ENCODE data around the gene GBP7. TPM values are rescaled to one million over a fixed set of nuclear protein-coding genes. Genes with fewer than 3 reads are reported as not detected.
"Not testable (repeated sequence)": the region's sequence is repeated elsewhere in the genome, so short reads cannot be mapped to it uniquely, and the experiment has no call there.

The GBP7 gene
- polyA plus RNA-seq, 1 donor from 2014 or later: not detected

GRCh38 chr1:89126602-89127565 lies 48.9 kb downstream of the GBP7 start:
- not testable (repeated sequence) for H2AFZ ChIP-seq (ENCODE audit: low read depth, low read length); H3K27ac ChIP-seq (ENCODE audit: low read length); H3K4me3 ChIP-seq (ENCODE audit: low read length); H3K9me3 ChIP-seq (ENCODE audit: low read length); H4K20me1 ChIP-seq (ENCODE audit: insufficient read depth); H3K27me3 ChIP-seq (ENCODE audit: insufficient read depth, low read depth, low read length); H3K9me2 ChIP-seq (ENCODE audit: insufficient read depth, low read length); H3K79me2 ChIP-seq (replicated peaks; ENCODE audit: insufficient read depth, low read length); H3K36me3 ChIP-seq (ENCODE audit: insufficient read depth, low read length); H3F3A ChIP-seq (ENCODE audit: insufficient read depth, low read length, poor library complexity, severe bottlenecking); H3K4me2 ChIP-seq (ENCODE audit: low read length); H3K9ac ChIP-seq (ENCODE audit: low read length)

- Histone ChIP-seq H3K36me3 (ENCODE audit: insufficient read depth, low read length) (no peaks in the 10 kb centered on the region), H3K9me2 (ENCODE audit: insufficient read depth, low read length) (no peaks in the 10 kb centered on the region), H3F3A (ENCODE audit: insufficient read depth, low read length, poor library complexity, severe bottlenecking) (no peaks in the 10 kb centered on the region), H3K27me3 (ENCODE audit: insufficient read depth, low read depth, low read length) (no peaks in the 10 kb centered on the region), H3K4me3 (ENCODE audit: low read length) (no peak within 1 kb of the TSS), H3K9ac (ENCODE audit: low read length) (no peak within 1 kb of the TSS), H3K4me2 (ENCODE audit: low read length) (no peak within 1 kb of the TSS), H3K27ac (ENCODE audit: low read length) (no peak within 1 kb of the TSS), H4K20me1 (ENCODE audit: insufficient read depth) (no peaks in the 10 kb centered on the region), H2AFZ (ENCODE audit: low read depth, low read length) (no peak within 1 kb of the TSS), H3K9me3 (ENCODE audit: low read length) (no peaks in the 10 kb centered on the region), H3K79me2 (replicated peaks; ENCODE audit: insufficient read depth, low read length) (no peaks in the 10 kb centered on the region)
- TF ChIP-seq TAF1 (IDR thresholded peaks at IDR 0.05; ENCODE audit: low read depth) (no peak), MXI1 (conservative IDR thresholded peaks at IDR 0.05; ENCODE audit: poor library complexity, severe bottlenecking) (no peak), POLR2AphosphoS5 (IDR thresholded peaks at IDR 0.05) (no peak), EP300 (conservative IDR thresholded peaks at IDR 0.05; ENCODE audit: poor library complexity, severe bottlenecking) (no peak)
These were observed 49.8 kb downstream of the GBP7 start, which contains the start of gene GBP2 for GRCh38 chr1:89125913-89126580. TSS of gene GBP2 (minus strand) at chr1:89126114. CDS start at chr1:89121966, 4,148 bp downstream.

GRCh38 chr1:89125240-89125912 lies 50.4 kb downstream of the GBP7 start:
- H3K4me2 ChIP-seq (ENCODE audit: low read length): no peak overlapping the region

More at GRCh38 chr1:89125240-89125912, 50.4 kb downstream of the GBP7 start:
- Histone ChIP-seq H3F3A (ENCODE audit: insufficient read depth, low read length, poor library complexity, severe bottlenecking) (no peaks in the 10 kb centered on the region), H4K20me1 (ENCODE audit: insufficient read depth) (no peaks in the 10 kb centered on the region), H3K36me3 (ENCODE audit: insufficient read depth, low read length) (no peaks in the 10 kb centered on the region), H3K9ac (ENCODE audit: low read length) (no peak overlapping the region), H3K9me3 (ENCODE audit: low read length) (no peaks in the 10 kb centered on the region), H3K9me2 (ENCODE audit: insufficient read depth, low read length) (no peaks in the 10 kb centered on the region), H3K4me3 (ENCODE audit: low read length) (no peak overlapping the region), H3K27me3 (ENCODE audit: insufficient read depth, low read depth, low read length) (no peaks in the 10 kb centered on the region), H2AFZ (ENCODE audit: low read depth, low read length) (no peak overlapping the region), H3K27ac (ENCODE audit: low read length) (no peak overlapping the region), H3K79me2 (replicated peaks; ENCODE audit: insufficient read depth, low read length) (no peaks in the 10 kb centered on the region)
- no peak for TF ChIP-seq EZH2 (IDR thresholded peaks at IDR 0.05; ENCODE audit: borderline replicate concordance, insufficient read depth, low read length, poor library complexity, severe bottlenecking)
- TF ChIP-seq MXI1 (conservative IDR thresholded peaks at IDR 0.05; ENCODE audit: poor library complexity, severe bottlenecking): no peak
- no peak for TF ChIP-seq EP300 (conservative IDR thresholded peaks at IDR 0.05; ENCODE audit: poor library complexity, severe bottlenecking)
- TF ChIP-seq TAF1 (IDR thresholded peaks at IDR 0.05; ENCODE audit: low read depth): no peak
- no peak for TF ChIP-seq RAD21 (conservative IDR thresholded peaks at IDR 0.05)
- no peak for TF ChIP-seq SMC3 (conservative IDR thresholded peaks at IDR 0.05; ENCODE audit: poor library complexity)
- no peak for TF ChIP-seq REST (IDR thresholded peaks at IDR 0.05; ENCODE audit: borderline replicate concordance)
- TF ChIP-seq CTCF (IDR thresholded peaks at IDR 0.05; ENCODE audit: poor library complexity, severe bottlenecking): no peak
- no peak for TF ChIP-seq POLR2AphosphoS5 (IDR thresholded peaks at IDR 0.05)

All from neural cell (in vitro differentiated cells).